Body of pancreas (tissue), 4 donors: ENCODE data around the gene VAPA. TPM values are rescaled to one million over a fixed set of nuclear protein-coding genes. Genes with fewer than 3 reads are reported as not detected.
"Not testable (repeated sequence)": the region's sequence is repeated elsewhere in the genome, so short reads cannot be mapped to it uniquely, and the experiment has no call there.

Source experiments
- ATAC-seq: fragments of 150-250 bp; one replicate; pipeline ENCODE4 v1.9.1; 2016
- DNase-seq, 4 donors: peaks; one replicate each; pipeline ENCODE4 v3.0.0-alpha.2; 2019
- H3K27ac ChIP-seq, 4 donors: fragments of 200-600 bp; sonication (generic); 1 replicate in 3 of 4; 2 replicates in 1 of 4; pipeline versions ENCODE4 v1.5.1 to v1.6.1; 2016 to 2019; ENCODE audit warnings: mild to moderate bottlenecking in 1 of 4, mixed read lengths in 1 of 4, moderate library complexity in 1 of 4
- H3K27me3 ChIP-seq, 2 donors: fragments of 200-600 bp; sonication (generic); one replicate each; pipeline ENCODE4 v1.6.0; 2016; ENCODE audit warnings: mild to moderate bottlenecking in 1 of 2
- H3K36me3 ChIP-seq, 2 donors: fragments of 200-600 bp; sonication (generic); replicated peaks in 1 of 2; 2 replicates each; pipeline ENCODE4 v1.5.1; 2016; ENCODE audit warnings: low read depth in 2 of 2; ENCODE audit not compliant: insufficient read depth in 1 of 2
- H3K4me1 ChIP-seq: fragments of 200-600 bp; sonication (generic); one replicate; pipeline ENCODE4 v1.6.0; 2016
- H3K4me3 ChIP-seq, 2 donors: fragments of 200-600 bp; sonication (generic); 1 replicate in 1 of 2; 2 replicates in 1 of 2; pipeline ENCODE4 v1.5.1; 2016 to 2019
- H3K9me3 ChIP-seq, 3 donors: fragments of 200-600 bp; sonication (generic); 1 replicate in 2 of 3; 2 replicates in 1 of 3; pipeline ENCODE4 v1.5.1; 2016
- POLR2A ChIP-seq, 3 donors: fragments of 450-650 bp; IDR thresholded peaks; one replicate each; pipeline ENCODE4 v1.6.1; 2016; ENCODE audit warnings: antibody characterized with exemption in 3 of 3, mild to moderate bottlenecking in 2 of 3
- WGBS, 2 donors: methylation state at CpG; one replicate each; pipeline ENCODE4 v1.1.5; 2017; 5-methylcytosine and 5-hydroxymethylcytosine counted together
- intact Hi-C: fragments of 100-400 bp; cut with DNase I; formaldehyde crosslinking; loops from one replicate; pipeline ENCODE4 v1.15.1; 2023
- total RNA-seq, 2 donors: library from RNA; depleted of rRNA; stranded (reverse); fragments of >200 nt; gene quantifications; one replicate each; pipeline ENCODE4 v1.1.0, GENCODE V29; 2016
- TF ChIP-seq, protein P1 (sequence below), 7 experiments: fragments of 450-650 bp in 4 of 7; fragments of 200-600 bp in 3 of 7; sonication (generic) in 3 of 7; IDR thresholded peaks; one replicate each; pipeline ENCODE4 v1.5.1; 2016 to 2019; ENCODE audit warnings: antibody characterized with exemption in 7 of 7

The VAPA gene
- total RNA-seq, 2 donors from 2014 or later = 58.7 to 113 TPM

DNA sequence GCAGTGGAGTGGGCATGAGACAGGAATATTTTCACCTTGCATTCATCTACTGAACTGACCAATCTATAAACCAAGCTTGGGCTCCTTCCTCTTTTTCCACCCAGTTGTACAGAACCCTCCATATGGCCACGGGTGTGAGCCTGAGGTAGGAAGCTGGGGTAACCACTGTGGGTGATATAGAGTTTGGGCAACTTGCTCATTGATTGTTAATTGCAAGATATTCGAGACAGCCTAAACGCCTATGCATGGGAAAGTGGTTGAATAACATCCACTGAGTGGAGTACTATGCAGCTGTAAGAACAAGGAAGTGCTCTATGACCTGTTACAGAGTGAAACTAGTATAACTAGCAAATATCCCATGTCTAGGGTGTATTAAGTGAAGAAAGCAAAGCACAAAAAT, 7.3 kb upstream of the VAPA start:
- H3K4me3 ChIP-seq = no peak overlapping the region
- TF ChIP-seq POLR2A (IDR thresholded peaks at IDR 0.05) = no peak
- TF ChIP-seq, protein P1, sequence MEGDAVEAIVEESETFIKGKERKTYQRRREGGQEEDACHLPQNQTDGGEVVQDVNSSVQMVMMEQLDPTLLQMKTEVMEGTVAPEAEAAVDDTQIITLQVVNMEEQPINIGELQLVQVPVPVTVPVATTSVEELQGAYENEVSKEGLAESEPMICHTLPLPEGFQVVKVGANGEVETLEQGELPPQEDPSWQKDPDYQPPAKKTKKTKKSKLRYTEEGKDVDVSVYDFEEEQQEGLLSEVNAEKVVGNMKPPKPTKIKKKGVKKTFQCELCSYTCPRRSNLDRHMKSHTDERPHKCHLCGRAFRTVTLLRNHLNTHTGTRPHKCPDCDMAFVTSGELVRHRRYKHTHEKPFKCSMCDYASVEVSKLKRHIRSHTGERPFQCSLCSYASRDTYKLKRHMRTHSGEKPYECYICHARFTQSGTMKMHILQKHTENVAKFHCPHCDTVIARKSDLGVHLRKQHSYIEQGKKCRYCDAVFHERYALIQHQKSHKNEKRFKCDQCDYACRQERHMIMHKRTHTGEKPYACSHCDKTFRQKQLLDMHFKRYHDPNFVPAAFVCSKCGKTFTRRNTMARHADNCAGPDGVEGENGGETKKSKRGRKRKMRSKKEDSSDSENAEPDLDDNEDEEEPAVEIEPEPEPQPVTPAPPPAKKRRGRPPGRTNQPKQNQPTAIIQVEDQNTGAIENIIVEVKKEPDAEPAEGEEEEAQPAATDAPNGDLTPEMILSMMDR (IDR thresholded peaks at IDR 0.05) = no peak
- ATAC-seq = no peak
- no peak for DNase-seq
- 61 to 70% methylated on average over 3 of the region's 3 CpGs for WGBS, 2 donors
- H3K27ac ChIP-seq = no peak overlapping the region
- H3K9me3 ChIP-seq = no peaks in the 10 kb centered on the region
- H3K27me3 ChIP-seq = no peaks in the 10 kb centered on the region
- no peaks in the 10 kb centered on the region for H3K36me3 ChIP-seq
- no peaks in the 10 kb centered on the region for H3K4me1 ChIP-seq
- intact Hi-C loops = no loop called here

DNA sequence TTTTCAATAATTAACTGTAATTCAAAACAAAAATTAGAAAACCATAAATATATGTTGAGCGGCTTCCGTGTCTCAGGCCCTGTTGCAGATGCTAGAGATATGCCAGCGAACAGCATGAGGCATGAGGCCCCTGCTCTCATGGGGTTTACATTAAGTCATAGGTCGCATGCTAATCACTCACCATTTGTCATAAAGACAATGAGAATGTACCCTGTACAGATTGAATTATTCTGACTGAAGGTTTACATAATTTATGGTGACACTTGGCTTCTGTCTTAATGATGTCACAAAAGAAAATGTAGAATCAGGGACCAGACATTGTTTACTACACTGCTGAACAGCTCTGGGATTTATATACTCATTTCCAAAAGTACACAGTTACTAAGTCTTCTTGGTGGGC, 5.9 kb upstream of the VAPA start:
- no peak for TF ChIP-seq POLR2A (IDR thresholded peaks at IDR 0.05)
- TF ChIP-seq, protein P1 (IDR thresholded peaks at IDR 0.05) = no peak
- Histone ChIP-seq H3K36me3 (no peaks in the 10 kb centered on the region), H3K27ac (no peak overlapping the region), H3K27me3 (no peaks in the 10 kb centered on the region), H3K9me3 (no peaks in the 10 kb centered on the region), H3K4me3 (no peak overlapping the region), H3K4me1 (peaks cover 1% of the 10 kb centered on the region)
- intact Hi-C loops = no loop called here
- 86 to 90% methylated on average over 4 of the region's 4 CpGs for WGBS, 2 donors
- no peak for DNase-seq
- ATAC-seq = no peak

DNA sequence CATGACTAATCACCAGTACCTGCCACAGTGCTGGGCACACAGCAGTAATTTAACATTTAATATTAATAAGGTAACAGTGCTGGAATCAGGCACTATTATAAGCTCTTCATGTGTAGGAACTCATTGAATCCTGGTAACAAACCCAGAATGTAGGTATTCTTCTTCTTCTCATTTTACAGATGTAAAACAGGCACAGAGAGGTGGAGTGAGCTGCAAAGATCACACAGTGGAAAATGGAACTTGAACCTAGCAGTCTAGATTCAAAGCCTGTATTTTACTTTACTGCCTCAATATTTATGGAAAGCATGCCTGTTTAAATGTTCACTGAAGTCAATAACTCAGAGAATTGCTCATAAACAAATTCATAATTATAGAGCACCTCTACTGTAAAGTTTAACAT, 3.7 kb upstream of the VAPA start:
- H3K27me3 ChIP-seq = no peaks in the 10 kb centered on the region
- intact Hi-C loops = no loop called here
- peaks cover 5% of the 10 kb centered on the region for H3K4me1 ChIP-seq
- H3K36me3 ChIP-seq = no peaks in the 10 kb centered on the region
- TF ChIP-seq, protein P1 (IDR thresholded peaks at IDR 0.05) = no peak
- no peak overlapping the region for H3K4me3 ChIP-seq
- H3K9me3 ChIP-seq = no peaks in the 10 kb centered on the region
- no peak for DNase-seq
- no peak overlapping the region for H3K27ac ChIP-seq
- no peak for ATAC-seq

DNA sequence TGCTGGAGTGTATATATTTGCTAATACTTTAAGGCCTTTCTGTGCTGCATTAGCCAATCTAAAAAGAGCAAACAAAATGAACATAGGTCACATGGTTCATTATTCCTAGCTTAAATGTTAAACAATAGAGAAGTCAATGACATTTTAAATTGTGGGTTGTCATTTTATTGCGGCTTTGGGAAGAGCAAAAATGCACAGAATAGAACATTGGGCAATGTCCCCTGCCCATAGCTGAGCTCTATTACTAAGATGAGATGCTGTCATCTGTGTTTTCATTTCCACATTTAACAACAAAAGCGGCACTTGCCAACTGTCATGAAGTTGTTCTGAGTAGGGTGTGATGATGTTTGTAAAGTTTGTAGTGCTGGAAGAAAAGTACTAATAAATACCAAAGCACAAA, 3.2 kb upstream of the VAPA start:
- TF ChIP-seq POLR2A (IDR thresholded peaks at IDR 0.05) = no peak
- TF ChIP-seq, protein P1 (IDR thresholded peaks at IDR 0.05) = no peak
- Histone ChIP-seq H3K27me3 (no peaks in the 10 kb centered on the region), H3K4me1 (peaks cover 7% of the 10 kb centered on the region), H3K4me3 (no peak overlapping the region), H3K36me3 (no peaks in the 10 kb centered on the region), H3K27ac (no peak overlapping the region), H3K9me3 (no peaks in the 10 kb centered on the region)
- intact Hi-C loops = no loop called here
- ATAC-seq (no peak), DNase-seq (peak in 1 of 4 donors; percentile 18)
- 73 to 95% methylated on average over 2 of the region's 2 CpGs for WGBS, 2 donors

DNA sequence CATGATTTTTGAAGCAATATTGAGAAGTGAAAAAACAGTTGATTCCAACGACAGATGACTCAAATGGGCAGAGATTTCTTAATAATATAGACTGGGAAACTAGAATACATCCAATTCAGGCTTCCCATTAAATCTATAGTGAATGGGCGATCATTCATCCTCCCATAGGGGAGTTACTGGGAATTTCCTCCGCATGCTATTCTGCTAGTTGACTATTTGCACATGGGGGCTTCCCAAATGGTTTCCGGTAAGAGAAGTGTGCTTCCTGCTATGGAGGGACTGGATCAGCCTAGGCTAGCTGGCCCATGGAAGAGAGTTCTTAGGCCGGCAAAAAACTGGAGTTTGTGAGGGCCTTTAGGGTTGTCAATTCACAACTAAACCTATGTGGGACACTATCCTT, 2.6 kb upstream of the VAPA start:
- WGBS, 2 donors = 83 to 86% methylated on average over 5 of the region's 5 CpGs
- Histone ChIP-seq H3K4me1 (peaks cover 13% of the 10 kb centered on the region), H3K9me3 (no peaks in the 10 kb centered on the region), H3K27ac (no peak overlapping the region), H3K27me3 (no peaks in the 10 kb centered on the region), H3K36me3 (no peaks in the 10 kb centered on the region), H3K4me3 (no peak overlapping the region)
- no peak for DNase-seq
- no peak for ATAC-seq
- intact Hi-C loops = no loop called here
- TF ChIP-seq, protein P1 (IDR thresholded peaks at IDR 0.05) = no peak
- TF ChIP-seq POLR2A (IDR thresholded peaks at IDR 0.05) = no peak

DNA sequence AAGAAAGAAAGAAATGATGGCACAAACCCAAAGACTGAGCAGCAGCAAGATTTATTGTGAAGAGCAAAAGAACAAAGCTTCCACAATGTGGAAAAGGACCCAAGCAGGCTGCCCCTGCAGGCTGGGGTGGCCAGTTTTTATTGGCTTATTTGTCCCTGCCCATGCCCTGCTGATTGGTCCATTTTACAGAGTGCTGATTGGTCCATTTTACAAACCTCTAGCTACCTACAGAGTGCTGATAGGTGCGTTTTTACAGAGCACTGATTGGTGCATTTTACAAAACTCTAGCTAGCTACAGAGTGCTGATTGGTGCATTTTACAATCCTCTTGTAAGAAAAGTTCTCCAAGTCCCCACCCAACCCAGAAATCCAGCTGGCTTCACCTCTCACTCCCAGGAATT, 1.5 kb upstream of the VAPA start:
- H3K27ac ChIP-seq, H3K36me3 ChIP-seq, H3K9me3 ChIP-seq, H3K4me3 ChIP-seq, DNase-seq, ATAC-seq, intact Hi-C loops, H3K27me3 ChIP-seq: not testable (repeated sequence)
- 86 to 94% methylated on average over 1 of the region's 1 CpG for WGBS, 2 donors
- peaks cover 23% of the 10 kb centered on the region for H3K4me1 ChIP-seq
